Stimulated activated CD8-positive, alpha-beta memory T cell treated with anti-CD3 and anti-CD28 coated beads, Interleukin-2, amount 100 ng/mL, for 1 hour (primary cell): Measurements from ENCODE around the gene MTA3.

Source experiments
- DNase-seq, 2 donors: peaks; one replicate each; pipeline ENCODE4 v3.0.0-alpha.2; 2020; ENCODE audit warnings: low read depth in 2 of 2

MTA3 gene

GRCh38 chr2:42804891-42805290 is 236.5 kb downstream of the MTA3 start:
- DNase-seq: no peak
